ENCODE results near the gene PDX1.

The PDX1 gene

DNA sequence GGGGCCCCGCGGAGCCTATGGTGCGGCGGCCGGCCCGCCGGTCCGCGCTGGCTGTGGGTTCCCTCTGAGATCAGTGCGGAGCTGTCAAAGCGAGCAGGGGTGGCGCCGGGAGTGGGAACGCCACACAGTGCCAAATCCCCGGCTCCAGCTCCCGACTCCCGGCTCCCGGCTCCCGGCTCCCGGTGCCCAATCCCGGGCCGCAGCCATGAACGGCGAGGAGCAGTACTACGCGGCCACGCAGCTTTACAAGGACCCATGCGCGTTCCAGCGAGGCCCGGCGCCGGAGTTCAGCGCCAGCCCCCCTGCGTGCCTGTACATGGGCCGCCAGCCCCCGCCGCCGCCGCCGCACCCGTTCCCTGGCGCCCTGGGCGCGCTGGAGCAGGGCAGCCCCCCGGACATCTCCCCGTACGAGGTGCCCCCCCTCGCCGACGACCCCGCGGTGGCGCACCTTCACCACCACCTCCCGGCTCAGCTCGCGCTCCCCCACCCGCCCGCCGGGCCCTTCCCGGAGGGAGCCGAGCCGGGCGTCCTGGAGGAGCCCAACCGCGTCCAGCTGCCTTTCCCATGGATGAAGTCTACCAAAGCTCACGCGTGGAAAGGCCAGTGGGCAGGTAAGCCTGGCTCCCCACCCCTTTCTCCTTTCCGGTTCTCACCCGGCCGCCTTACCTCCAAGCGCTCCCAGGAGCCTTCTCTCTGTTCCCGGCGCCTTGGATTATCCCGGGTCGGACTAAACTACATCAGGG is at the start of gene PDX1:
TSS of gene PDX1 (plus strand) at position 67 of the 743 bp plus-strand sequence. CDS start at position 206, 139 bp downstream.
- DNase-seq (ENCODE audit: low read depth in 2 of 2): no peak

DNA sequence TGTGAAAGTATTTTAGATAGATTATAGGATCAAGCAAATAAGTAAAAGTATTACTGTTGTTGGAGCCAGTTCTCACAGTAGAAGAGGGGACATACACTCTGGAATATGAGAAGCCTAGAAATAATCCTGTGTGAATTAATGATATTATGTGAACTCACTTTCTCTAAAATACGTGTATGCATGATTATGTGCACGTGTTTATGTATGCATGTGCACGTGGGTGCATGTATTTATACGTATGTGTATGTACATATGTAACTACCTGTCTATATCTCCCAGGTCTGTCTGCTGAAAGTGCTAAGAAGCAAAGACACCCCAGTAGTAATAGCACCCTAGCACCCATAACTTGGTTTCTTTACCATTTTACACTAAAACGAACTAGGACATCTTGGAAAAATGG is 41.5 kb upstream of the PDX1 start:
- DNase-seq (ENCODE audit: low read depth in 2 of 2): no peak

DNA sequence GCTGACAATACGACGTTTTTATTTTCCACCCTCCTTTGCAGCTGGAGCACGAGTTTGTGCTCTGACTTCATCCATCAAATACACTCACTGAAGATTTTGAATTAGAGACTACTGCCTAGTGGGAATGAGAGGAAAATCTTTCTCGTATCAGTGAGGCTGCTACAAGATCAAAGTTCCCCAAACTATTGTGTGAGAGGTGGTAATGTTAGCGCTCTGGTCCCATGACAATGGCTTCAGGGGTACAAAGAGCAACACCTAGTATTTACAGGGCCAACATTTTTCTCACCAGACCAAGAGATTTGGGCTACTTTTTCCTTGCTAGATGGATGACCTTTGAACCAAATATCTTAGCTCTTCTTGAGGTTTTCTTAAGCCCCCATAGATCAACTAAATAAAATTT is 30.3 kb upstream of the PDX1 start:
- no peak for DNase-seq (ENCODE audit: low read depth in 2 of 2)

- no peak for DNase-seq (ENCODE audit: low read depth in 2 of 2)
Observed at GRCh38 chr13:27896726-27897125, 23.1 kb upstream of the PDX1 start.

GRCh38 chr13:27904719-27905118 is 15.1 kb upstream of the PDX1 start:
- no peak for DNase-seq (ENCODE audit: low read depth in 2 of 2)

DNA sequence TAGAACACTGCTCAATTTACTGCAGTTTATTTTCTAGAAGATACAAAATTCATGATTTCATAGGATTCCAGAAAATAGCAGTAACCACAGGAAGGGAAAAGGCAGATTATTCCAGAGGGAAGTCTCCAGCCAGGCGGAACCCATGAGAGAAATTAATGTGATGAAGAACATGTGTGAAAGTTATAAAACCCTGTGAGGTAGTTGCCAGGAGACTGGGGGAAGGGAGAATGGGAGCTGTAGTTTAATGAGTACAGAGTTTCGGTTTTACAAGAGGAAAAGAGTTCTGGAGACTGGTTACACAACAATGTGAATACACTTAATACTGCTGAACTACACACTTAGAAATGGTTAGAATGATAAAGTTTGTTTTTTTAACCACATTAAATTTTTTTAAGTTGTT is 14.2 kb upstream of the PDX1 start:
- no peak for DNase-seq (ENCODE audit: low read depth in 2 of 2)

DNA sequence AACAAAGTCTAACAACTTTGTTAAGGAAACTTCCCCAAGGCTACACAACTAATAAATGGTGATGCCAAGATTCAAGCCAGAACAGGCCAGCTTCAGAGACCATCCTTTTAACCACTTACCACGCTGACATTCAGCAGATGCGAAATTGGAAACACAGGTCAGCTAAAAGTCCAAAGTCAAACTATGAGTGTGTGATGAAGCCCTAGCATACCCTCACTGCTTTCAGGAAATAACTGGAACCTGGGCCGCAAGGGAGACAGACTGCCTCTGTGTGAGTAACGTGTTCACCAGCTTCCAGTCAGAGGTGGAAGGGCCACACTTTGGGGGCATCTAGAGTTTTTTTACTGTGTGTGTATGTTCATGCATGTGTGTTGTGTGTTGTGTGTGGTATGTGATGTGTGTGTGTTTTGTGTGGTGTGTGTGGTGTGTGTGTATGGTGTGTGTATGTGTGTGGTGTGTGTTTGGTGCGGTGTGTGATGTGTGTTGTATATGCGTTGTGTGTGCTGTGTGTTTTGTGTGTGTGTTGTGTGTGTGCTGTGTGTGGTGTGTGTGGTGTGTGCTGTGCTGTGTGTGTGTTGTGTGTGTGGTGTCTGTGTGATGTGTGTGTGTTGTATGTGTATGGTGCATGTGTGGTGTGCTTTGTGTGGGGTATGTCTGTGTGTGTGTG is 12.5 kb upstream of the PDX1 start:
- DNase-seq (ENCODE audit: low read depth in 2 of 2): no peak

DNA sequence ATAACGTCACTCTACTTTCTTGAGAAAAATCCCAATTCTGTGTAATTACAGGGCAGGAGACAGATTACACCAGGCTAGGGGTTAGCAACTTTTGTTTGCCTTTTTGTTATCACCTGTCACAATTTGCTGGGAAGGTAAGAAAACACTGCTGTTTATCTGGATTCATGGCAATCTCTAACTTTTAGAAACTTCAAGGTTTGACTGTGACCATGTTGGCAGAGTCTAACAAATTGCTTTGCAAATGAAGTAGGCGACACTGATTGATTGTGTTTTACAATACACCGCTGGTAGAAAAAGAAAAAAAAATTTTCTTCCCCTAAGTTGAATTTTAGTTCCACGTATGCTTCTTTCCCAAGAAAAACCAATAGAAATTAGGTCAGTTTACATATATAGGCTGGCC is 10.4 kb upstream of the PDX1 start:
- DNase-seq (ENCODE audit: low read depth in 2 of 2): no peak

DNA sequence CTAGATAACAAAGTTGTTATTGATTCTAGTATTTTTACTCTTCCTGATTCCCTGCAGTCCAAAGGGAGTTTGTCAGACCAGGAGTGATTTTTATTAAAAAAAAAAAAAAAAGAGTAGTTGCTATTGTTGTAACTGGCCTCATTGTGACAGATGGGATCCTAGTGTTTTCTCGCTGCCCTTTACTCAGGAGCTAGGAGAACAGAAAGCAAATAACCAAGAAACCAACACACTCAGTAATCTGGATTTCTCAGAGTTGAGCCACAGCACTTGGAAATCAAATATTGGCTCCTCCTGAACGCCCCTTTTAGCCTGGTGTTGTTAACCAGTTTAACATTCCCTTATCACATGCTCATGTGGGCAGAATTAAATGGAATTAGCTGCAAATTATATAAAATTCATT is 8.3 kb upstream of the PDX1 start:
- no peak for DNase-seq (ENCODE audit: low read depth in 2 of 2)

DNA sequence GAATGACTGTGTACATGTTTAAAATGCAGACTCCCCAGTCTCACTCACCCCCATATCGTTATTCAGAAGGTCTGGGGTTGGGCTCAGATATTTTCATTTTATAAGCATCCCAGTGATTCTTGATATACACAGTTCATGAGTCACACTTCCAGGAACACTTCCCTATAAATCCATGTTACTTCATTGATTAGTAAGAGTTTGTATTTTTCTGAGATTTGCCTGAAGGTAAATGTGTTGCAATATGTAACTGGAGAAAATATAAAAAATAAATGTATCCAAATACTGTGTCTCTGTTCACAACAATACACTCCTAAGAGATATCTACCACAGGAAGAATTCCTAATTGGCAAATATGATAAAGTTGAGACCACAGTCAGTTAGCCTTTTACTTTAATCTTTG is 6.6 kb upstream of the PDX1 start:
- no peak for DNase-seq (ENCODE audit: low read depth in 2 of 2)

- DNase-seq (ENCODE audit: low read depth in 2 of 2): no peak
Observed at GRCh38 chr13:27915301-27916207, 4.2 kb upstream of the PDX1 start.

GRCh38 chr13:27917121-27917947 is 2.5 kb upstream of the PDX1 start:
- DNase-seq (ENCODE audit: low read depth in 2 of 2): no peak

DNA sequence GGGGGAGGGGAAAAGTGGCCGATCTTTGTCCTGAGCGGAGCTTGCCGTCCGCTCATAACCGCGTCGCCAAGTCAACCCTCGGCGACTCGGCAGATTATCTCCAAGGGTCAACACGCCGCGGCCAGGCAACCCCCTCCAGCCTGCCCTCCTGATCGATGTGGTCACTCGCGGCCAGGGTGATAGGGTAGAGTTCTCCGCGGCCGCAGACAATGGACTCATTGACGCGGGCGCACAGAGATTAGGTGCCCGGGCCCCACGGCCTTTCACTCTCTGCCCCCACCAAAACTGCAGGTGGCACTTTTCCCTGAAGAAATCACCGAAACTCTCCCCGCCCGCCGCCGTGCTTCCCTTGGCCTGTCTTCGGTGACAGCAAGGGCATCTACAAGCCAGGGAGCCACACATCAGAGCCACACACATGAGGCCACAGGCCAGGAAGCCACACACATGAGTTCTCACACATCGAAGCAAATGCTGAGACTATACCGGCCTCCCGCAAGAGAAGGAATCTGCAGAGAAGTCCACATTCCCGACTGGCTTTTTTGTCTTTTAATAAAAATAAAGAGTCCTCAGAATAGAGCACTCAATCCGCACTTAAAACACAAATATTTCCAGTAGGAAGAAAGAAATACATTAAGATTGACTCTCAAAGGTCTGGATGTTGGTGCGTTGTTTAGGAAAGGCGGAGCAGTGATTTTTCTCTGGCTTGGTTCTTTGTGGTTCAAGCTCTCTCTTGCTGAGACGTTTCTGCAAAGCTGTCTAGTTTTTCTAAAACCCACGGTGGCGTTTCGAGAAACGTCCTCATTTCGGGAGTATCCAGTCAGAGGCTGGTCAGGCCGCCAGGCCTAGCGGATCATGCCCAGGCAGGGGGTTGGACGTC is 1.5 kb upstream of the PDX1 start:
- DNase-seq (ENCODE audit: low read depth in 2 of 2): no peak

GRCh38 chr13:27918918-27919658 is 712 bp upstream of the PDX1 start:
- no peak for DNase-seq (ENCODE audit: low read depth in 2 of 2)

DNA sequence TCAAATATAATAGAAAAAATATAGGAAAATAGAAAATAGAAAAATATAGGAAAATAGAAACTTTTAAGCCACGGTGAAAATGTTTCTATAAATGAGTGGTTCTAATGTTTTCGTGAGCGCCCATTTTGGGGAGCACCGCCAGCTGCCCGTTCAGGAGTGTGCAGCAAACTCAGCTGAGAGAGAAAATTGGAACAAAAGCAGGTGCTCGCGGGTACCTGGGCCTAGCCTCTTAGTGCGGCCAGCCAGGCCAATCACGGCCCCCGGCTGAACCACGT is 204 bp upstream of the PDX1 start:
- DNase-seq (ENCODE audit: low read depth in 2 of 2): no peak

- no peak for DNase-seq (ENCODE audit: low read depth in 2 of 2)
Observed at GRCh38 chr13:27920677-27921420, 1.0 kb downstream of the PDX1 start.

GRCh38 chr13:27921421-27921960 is 1.7 kb downstream of the PDX1 start:
- DNase-seq (ENCODE audit: low read depth in 2 of 2): no peak

GRCh38 chr13:27921961-27922882 is 2.4 kb downstream of the PDX1 start:
- DNase-seq (ENCODE audit: low read depth in 2 of 2): no peak

Measured in stimulated activated CD4-positive, alpha-beta T cell treated with anti-CD3 and anti-CD28 coated beads, Interleukin-4, amount 100 ng/mL, for 48 hours (primary cell).